C1 segment of cervical spinal cord (tissue), 14 donors: ENCODE data around the gene OPRL1.
A peak's percentile ranks its signal among the peaks of the same experiment; 100 is the strongest.

Experiments used
- DNase-seq, 14 donors: peaks; one replicate each; lab custom pipeline; 2025; lab: John Stamatoyannopoulos, UW

Gene OPRL1

DNA sequence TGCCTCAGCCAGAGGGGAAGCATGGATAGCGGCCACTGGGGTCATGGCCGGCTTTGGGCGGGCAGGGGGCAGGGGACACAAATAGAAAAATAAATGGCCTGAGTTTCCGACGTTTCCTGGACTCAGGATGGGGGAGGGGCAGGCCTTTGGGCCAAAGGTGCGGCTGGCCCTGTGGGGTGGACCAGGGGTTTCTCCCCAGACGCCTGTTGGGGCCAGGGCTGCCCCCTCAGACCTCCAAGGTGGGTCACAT, 23.3 kb upstream of the OPRL1 start:
- DNase-seq = no peak

DNA sequence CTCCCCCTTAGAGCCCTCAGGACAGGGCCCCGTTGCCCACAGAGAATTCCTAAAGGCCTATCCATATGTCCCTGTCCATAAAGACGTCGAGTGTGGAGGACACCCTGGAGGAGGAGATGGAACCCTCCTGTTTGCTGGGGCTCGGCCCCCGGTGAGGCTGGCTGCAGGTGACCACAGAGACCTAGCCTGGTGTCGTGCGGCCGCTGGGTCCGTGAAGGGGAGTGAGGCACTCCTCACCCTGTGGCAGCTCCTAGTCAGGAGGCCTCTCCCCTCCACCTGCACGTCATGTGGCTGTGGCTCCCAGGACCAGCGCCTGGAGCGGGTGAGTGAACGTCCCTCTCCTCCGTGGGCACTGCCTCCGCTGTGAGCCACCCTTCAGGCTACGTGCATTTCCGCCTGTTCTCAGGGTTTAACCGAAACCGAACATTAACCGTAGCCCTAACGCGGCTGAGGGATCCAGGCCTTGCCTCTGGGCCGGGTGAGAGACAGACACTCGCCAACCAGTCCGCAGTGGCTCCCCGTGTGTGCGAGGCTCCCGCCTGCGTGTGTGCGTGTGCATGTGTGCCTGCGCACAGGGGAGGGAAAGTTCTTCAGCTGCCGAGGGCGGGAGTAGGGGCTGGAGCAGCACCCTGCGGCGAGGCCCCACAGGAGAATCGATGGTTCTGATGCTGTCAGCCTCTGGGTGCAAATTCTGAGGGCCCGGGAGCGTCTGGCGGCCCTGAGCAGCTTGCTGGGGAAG, 22.8 kb upstream of the OPRL1 start:
- no peak for DNase-seq

DNA sequence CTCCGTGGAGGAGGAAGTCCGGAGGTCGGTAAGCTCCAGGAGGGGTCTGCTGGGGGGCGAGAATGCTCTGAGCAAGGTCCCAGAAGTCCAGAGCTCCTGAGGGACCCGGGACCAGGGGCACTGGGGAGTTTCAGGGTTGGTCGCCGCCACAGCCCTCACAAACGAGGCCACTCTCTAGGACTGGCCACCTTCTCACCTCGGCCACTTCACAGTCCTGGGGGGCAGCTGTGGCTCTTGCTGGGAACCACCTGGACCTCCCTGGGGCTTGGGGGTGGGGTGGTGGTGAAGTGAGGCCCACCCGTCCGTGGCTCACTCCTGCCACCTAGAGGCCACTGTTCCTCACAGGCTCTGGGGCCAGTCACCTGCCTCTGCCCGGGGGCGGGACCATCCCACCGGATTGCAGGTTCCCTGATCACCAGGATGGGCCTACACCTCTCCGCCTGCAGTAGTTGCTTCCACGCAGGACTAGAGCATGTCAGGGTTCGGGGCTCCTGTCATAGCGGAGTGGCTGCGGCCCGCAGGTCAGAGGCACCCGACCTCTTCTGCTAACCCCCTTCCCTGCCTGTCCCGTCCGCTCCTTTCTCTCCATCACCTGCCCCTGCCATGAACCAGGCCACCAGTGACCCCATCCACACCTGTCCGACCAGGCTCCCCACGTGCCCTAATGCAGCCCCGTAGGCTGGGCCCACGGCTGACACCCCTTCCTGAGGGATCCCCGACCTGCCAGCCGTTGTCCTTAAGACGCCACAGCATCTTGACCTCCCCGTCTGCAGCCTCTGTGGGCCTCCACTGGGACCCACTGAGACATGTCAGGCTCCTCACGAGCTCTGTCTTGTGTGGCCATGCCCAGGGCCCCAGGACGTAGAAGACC, 22.0 kb upstream of the OPRL1 start:
- DNase-seq = peak in 7 of 14 donors; percentile 5 to 80 (median 33)

DNA sequence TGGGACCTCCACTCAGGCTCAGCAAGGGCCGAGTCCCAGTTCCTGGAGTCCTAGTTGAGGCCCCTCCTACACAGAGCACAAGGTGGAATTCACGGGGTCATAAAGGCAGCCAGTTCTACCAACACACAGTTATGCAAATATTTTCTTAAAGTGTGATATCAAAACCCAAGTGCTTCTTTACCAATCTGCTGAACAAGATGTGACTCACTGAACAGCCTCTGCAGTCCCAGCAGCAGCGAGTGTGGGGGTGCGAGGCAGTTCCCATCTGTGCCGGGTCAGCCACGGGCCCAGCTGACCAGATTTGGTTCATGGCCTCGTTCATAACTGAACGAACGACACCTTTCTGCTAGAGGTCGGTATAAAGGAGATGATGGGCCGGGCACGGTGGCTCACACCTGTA, 21.3 kb upstream of the OPRL1 start:
- DNase-seq = no peak

DNA sequence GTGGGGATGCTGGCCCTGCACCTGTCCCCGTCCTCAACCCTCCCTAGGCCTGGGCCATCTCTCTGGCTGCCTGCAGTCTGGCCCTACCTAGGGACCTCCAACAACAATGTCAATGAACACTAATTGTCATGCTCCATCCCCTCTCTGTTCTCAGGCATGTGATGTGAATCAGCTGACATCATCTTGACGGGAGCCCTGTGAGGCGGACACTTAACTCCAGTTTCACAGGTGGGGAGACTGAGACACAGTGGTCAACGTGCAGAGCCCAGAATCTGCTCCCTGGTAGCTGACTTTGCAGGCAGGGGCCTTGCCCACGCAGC, 17.6 kb upstream of the OPRL1 start:
- peak in 3 of 14 donors; percentile 36 to 49 (median 42) for DNase-seq

DNA sequence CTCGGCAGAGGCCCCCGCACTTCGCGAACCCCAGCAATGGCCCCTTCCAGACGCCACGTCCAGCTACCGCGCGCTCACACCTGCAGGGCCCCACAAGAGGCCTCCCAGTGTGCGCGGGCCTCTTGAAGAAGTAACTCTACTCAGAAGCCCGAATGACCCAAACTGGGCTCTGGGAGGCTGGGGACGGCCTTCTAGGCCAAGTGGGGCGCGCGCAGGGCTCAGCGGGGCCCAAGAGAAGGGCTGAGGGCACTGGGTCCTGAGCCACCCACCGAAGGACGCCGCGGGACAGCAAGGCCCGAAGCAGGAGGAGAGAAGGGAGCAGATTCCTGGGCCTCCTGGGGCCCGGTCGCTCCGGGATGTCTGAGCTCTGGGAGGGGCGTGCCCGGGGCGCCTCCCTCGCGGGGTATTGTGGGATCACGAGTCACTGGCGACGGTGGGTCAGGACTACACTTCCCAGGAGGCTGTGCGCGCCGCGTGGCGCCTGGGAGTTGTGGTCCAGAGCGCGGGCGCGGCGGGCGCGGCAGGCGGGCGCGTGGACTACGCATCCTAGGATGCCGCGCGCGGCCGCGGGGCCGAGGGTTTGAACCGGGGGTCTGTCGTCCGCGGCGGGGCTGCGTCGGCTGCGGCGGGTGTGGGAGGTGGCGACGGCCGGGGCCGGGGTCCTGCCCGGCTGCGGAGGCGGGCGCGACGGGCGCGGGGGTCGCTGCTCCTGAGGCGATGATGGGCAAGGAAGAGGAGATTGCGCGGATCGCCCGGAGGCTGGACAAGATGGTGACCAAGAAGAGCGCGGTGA, 17.1 kb upstream of the OPRL1 start, which contains the start of gene TCEA2:
Gene TCEA2, plus strand, starts transcription at position 603 of the 793 bp plus-strand sequence. Its CDS starts 115 bp downstream, at position 718.
- peak; percentile 80 to 98 (median 93) for DNase-seq

DNA sequence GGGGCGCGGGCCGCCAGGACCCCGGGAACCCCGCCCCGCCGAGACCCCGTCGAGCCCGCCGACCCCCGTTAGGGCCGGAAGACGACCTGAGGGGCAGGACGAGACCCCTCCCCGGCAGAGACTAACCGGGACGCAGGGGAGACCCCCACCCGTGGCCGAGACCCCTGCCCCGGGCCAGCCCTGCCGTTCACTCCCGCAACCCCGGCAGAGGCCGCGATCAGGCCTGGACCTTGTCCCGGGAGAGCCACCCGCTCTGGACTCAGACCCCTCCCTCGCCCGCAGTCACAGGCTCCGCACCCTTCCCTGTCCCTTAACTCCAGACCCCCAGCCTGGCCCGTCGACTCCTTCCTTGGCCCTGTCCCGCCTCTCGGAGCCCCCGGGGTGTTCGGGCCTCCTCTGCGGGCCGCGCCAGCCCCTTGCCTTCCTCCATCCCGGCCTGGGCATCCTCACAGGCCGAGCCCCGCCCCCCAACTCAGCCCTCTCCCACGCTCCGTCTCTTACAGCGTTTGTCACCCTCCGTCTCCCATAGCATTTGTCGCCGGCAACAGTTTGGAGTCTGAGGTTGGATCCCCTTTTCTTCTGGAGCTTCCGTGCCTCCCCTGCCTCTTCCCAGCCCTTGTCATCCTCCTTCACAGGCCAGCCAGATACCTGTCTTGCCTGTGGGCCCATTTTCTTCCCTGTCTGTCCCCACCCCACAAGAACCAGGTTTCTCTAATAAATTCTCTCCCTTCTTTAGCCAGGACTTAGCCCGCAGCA, 16.3 kb upstream of the OPRL1 start:
- peak in 2 of 14 donors; percentile 16 to 50 for DNase-seq

DNA sequence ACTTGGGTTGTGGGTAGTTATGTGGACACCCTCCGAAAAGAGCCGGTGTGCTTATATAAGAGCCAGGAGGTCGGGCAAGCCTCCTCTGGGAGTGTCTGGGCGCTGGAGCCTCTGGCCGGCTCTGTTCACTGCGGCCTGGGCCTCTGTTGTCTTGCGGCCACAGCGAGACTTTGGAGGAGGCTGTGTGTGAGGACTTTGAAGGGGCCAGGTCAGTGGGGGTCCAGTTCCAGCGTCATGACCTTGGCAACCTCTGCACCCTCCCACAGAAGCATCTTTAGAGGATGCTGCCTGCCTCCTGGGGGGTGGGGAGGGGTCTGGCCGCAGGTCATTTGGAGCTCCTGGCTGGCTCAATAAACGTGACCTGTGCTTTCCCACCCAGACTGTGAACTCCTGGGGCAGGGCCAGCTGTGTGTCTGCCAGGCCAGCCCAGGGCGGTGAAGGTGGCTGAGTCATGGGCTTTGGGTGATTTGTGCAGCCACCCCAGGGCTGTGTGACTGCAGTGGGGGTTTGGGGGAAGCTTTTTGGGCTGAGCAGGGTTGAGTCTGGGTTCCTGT, 15.7 kb upstream of the OPRL1 start:
- DNase-seq = no peak

DNA sequence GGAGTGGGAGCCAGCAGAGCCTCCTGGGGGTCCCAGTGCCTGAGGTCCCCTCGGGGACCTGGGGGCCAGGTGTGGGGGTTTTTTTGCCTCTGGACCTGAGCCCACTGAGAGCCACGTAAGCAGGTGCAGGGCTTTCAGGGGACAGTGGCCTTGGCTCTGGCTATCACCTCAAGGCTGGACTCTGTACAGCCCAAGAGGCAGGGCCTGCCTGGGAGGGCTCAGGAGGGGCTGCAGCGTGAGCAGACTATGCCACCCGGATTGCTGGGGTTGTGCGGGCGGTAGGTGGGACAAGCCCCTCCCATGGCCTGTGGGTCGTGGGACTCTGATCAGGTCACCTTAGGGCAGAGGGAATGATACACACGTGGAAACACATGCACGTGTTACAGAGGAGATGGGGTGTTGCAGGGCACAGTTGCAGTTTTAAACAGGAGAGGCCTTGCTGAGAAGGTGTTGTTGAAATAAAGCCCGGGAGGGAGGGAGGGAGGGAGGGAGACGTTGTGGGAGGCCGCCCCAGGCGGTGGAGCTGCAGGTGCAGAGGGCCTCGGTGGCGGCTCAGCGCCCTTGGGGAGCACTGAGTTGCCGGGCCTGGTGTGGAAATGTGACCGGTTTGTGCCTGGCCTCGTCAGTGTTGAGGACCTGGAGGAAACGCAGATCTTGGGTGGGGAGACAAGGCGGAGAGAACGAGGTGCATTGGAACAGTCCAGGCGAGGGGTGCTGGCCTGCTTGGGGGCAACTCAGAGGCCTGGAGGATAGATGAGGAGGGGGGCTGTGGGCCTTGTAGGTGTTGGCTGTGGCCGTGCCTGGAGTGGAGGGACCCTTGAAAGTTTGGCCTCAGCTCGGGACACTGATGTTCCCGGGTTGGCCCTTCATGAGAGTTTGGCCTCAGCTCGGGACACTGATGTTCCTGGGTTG, 14.6 kb upstream of the OPRL1 start:
- no peak for DNase-seq

DNA sequence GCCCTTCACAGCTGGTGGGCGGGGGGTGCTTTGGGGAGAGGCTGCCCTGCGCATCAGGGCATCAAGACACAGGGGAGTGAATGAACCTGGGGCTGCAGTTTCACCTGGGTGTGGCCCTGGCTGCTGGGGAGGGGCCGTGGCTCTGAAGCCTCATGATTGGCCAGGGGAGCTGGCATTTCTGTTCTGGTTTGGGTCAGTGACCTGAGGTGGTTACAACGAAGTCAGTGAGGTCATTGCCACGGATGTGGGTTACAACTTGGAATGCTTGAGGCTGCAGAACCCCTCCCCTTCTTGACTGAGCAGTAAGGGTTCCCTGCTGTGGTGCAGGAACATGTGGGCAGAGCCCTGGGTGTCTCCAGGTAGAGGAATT, 13.9 kb upstream of the OPRL1 start:
- DNase-seq = no peak

DNA sequence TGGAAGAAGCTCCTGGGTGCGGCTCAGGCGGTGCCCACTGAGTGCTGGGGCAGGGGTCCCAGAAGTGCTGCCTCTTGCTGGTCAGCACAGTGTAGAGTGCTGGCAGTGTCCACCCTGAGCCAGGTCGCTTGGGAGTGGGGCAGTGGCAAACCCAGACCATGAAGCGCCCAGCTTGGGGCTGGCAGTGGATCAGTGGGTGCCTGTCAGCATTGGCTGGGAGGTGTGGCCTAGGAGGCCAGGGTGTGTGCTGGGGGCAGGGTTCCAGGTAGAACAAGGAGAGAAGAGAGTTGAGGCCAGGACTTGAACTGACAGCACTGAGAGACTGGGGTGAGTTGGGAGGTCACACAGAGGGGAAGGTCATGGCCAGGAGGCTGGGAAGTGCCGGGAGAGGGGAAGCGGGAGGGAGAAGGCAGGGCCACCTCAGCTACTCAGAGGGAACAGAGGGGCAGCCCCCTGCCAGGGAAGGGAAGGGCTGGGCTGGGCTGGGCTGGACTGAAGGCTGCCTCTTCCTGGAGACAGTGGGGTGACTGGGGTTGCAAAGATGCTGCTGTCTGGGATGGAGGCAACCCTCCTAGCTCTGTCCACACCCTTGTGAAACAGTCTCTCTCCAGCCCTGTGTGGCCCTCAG, 12.8 kb upstream of the OPRL1 start:
- no peak for DNase-seq

DNA sequence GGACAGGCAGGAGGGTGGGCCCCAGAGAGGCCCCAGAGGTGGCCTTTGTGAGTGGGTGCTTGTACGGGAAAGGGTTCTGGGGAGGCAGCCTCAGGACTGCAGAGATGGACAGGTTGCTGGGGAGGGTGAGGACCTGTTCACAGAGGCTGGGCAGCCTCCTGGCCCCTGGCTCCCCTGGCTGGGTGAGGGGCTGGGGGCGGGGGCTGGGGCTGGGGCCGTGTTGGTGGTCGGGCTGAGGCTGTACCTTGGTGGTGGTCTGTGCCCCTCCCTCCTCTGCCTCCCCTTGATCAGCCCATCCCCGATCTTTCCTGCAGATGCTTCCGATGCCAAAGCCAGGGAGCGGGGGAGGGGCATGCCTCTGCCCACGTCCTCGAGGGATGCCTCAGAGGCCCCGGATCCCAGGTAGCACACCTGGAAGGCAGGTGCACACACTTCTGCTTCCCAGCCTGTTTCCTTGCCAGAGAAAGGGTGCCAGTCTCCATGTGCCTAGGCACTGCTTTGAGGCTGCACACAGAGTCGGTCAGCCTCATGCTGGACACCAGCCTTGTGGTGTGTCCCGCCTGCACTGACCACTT, 12.1 kb upstream of the OPRL1 start:
- DNase-seq = no peak

DNA sequence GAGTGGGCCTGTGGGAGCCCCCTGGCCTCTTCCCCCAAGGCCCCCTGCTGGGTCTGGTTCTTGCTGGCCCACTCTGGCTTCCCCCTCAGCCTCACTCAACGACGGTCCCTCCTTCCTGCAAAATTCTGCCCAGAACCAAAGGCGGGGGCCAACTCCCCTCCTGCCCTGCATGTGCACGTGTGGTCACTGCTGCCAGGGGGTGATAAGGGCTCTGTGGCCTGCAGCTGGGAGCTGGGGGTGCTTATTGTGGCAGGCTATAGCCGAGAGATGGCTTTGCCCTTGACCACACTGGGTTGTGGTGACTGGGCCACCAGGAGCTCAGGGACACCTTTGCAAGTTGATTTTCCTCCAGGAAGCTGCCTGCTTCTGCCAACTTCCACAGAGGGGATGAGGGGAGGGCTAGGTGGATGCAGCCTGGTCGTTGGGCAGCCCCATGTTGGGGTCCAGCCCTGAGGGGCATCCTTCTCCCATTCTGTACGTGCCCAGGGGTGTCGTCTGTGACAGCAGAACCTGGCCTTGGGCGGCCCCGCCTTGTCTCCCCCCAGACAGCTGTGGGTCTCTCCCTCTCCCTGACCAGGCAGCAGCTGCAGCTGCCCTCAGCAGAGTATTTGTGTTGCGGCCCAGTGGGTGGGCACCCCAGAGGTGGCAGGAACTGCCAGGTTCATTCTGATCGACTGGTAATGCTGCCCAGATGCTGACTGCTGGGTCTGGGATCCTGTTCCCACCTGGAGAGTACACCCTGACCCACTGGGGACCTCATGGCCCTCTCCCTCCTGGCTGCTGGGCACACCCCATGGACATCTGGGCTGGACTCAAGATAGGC, 11.3 kb upstream of the OPRL1 start:
- no peak for DNase-seq

DNA sequence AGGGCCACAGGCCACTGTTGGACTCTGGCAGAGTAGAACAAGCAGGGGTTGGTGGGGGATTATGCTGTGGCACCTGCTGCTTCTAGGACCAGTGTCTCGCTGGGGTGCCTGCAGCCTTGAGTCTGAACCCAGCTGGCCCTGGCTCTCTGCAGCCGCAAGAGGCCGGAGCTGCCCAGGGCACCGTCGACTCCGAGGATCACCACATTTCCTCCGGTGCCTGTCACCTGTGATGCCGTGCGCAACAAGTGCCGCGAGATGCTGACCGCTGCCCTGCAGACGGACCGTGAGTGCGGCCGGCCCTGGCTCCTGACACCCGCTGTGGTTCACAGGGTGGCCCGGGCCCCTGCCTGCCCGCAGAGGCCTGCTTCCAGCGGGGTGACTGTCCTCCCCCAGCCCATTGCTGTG, 10.7 kb upstream of the OPRL1 start:
- DNase-seq = no peak

DNA sequence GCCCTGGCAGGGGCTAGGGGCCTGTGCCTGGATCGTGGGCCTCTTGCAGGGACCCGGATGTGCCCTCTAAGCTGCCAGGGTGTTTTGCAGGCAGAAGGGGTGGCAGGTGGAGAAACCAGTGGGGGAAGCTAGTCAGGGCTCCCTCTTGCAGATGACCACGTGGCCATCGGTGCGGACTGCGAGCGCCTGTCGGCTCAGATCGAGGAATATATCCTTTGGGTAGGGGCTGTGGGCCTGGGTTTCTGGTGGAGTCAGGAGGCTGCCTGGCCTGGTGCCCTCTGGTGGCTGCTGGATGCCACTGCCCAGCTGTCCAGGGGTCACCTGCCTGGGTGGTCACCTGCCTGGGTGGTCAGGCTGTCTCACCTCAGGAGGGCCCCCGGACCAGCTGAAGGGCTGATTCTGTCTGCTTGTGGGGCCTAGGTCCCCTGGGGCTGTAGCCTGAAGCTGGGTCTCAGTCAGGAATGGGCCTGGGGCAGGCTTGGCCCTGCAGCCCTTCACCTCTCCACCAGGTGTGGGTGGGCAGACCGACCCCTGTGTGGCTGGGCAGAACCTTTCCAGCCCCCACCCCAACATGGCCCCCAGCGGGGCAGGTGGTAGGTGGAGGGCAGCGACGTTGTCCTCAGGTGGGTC, 10.2 kb upstream of the OPRL1 start:
- DNase-seq = peak in 1 of 14 donors; percentile 13

DNA sequence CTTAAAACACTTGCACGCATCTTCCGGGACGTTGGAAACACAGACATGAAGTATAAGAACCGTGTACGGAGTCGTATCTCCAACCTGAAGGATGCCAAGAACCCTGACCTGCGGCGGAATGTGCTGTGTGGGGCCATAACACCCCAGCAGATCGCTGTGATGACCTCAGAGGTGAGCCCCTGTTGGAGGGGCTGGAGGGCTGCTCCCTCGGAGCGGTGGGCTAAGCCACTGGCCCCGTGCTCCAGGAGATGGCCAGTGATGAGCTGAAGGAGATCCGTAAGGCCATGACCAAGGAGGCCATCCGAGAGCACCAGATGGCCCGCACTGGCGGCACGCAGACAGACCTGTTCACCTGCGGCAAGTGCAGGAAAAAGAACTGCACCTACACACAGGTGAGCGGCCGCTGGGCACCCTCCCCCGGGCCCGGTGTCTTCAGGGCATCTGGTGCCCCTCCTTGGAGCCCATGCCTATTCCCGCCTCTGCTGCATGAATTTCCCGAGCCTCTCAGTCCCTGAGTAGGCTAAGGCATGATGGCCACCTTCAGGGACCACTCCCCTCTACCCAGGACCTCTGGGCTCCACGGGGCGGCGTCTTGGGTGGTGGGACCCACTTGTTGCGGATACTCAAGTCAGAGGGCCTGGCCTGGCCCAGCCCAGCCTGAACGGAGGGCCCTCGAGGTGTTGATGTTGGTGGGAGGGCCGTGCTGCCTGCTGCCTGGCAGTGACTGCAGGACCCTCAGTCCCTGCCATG, 9.5 kb upstream of the OPRL1 start:
- no peak for DNase-seq
